Liver (tissue), 9 donors: ENCODE measurements around the gene ACTR6. TPM values are rescaled to one million over a fixed set of nuclear protein-coding genes. Genes with fewer than 3 reads are reported as not detected.
A peak's percentile ranks its signal among the peaks of the same experiment; 100 is the strongest.

Experiments used
- DNase-seq: peaks from one replicate; pipeline ENCODE4 v3.0.0-alpha.2; 2017; ENCODE audit warnings: low spot score
- H3K27ac ChIP-seq, 2 donors: one replicate each; pipeline ENCODE4 v1.7.0; 2013; ENCODE audit warnings: inconsistent platforms in 2 of 2, low read length in 2 of 2, control low read depth in 1 of 2, low read depth in 1 of 2, mild to moderate bottlenecking in 1 of 2
- H3K27me3 ChIP-seq, 4 donors: one replicate each; pipeline versions ENCODE4 v1.6.1 to v1.7.0; 2013; ENCODE audit warnings: low read length in 3 of 4, inconsistent platforms in 1 of 4, mild to moderate bottlenecking in 1 of 4, moderate library complexity in 1 of 4; ENCODE audit not compliant: control insufficient read depth in 4 of 4, insufficient read depth in 4 of 4
- H3K36me3 ChIP-seq, 4 donors: one replicate each; pipeline versions ENCODE4 v1.6.1 to v1.7.0; 2013; ENCODE audit warnings: low read length in 3 of 4, mild to moderate bottlenecking in 3 of 4, low read depth in 1 of 4, moderate library complexity in 1 of 4; ENCODE audit not compliant: control insufficient read depth in 4 of 4, insufficient read depth in 3 of 4
- H3K4me1 ChIP-seq, 4 donors: one replicate each; pipeline versions ENCODE4 v1.6.1 to v1.7.0; 2013; ENCODE audit warnings: low read length in 3 of 4, mild to moderate bottlenecking in 3 of 4, moderate library complexity in 1 of 4; ENCODE audit not compliant: control insufficient read depth in 4 of 4, insufficient read depth in 4 of 4
- H3K4me3 ChIP-seq, 3 donors: one replicate each; pipeline versions ENCODE4 v1.6.1 to v1.7.0; 2013; ENCODE audit warnings: low read length in 3 of 3, control low read depth in 1 of 3, low read depth in 1 of 3, mild to moderate bottlenecking in 1 of 3
- H3K9ac ChIP-seq, 2 donors: one replicate each; pipeline ENCODE4 v1.7.0; 2013; ENCODE audit warnings: low read length in 2 of 2, mild to moderate bottlenecking in 2 of 2, moderate library complexity in 2 of 2, control low read depth in 1 of 2, low read depth in 1 of 2
- H3K9me3 ChIP-seq, 4 donors: one replicate each; pipeline versions ENCODE4 v1.6.1 to v1.7.0; 2013; ENCODE audit warnings: low read length in 3 of 4; ENCODE audit not compliant: control insufficient read depth in 4 of 4
- CTCF ChIP-seq: fragments of 150-350 bp; IDR thresholded peaks from 2 replicates; pipeline ENCODE4 v1.5.1; 2017; ENCODE audit warnings: improper control_type of control experiment, low read depth, low read length; ENCODE audit not compliant: missing input control
- FOXA1 ChIP-seq: IDR thresholded peaks from 2 replicates; pipeline ENCODE4 v1.6.1; 2016; ENCODE audit warnings: antibody characterized with exemption
- FOXA2 ChIP-seq: IDR thresholded peaks from 2 replicates; pipeline ENCODE4 v1.6.1; 2016; ENCODE audit warnings: antibody characterized with exemption
- GABPA ChIP-seq, 2 donors: IDR thresholded peaks in 1 of 2; conservative IDR thresholded peaks in 1 of 2; 2 replicates each; pipeline ENCODE4 v1.6.1; 2016; ENCODE audit warnings: antibody characterized with exemption in 2 of 2, mild to moderate bottlenecking in 1 of 2, moderate library complexity in 1 of 2
- HNF4A ChIP-seq, 2 donors: conservative IDR thresholded peaks; 2 replicates each; pipeline ENCODE4 v1.6.1; 2016; ENCODE audit warnings: antibody characterized with exemption in 2 of 2, mild to moderate bottlenecking in 2 of 2
- HNF4G ChIP-seq: IDR thresholded peaks from 2 replicates; pipeline ENCODE4 v1.6.1; 2016; ENCODE audit warnings: antibody characterized with exemption
- JUND ChIP-seq, 2 donors: IDR thresholded peaks; 2 replicates each; pipeline ENCODE4 v1.6.1; 2016; ENCODE audit warnings: antibody characterized with exemption in 2 of 2
- RXRA ChIP-seq, 2 donors: IDR thresholded peaks; 2 replicates each; pipeline ENCODE4 v1.6.1; 2017 to 2018; ENCODE audit warnings: antibody characterized with exemption in 2 of 2, mild to moderate bottlenecking in 1 of 2
- SP1 ChIP-seq: IDR thresholded peaks from 2 replicates; pipeline ENCODE4 v1.6.1; 2018; ENCODE audit warnings: antibody characterized with exemption, mild to moderate bottlenecking
- TAF1 ChIP-seq: conservative IDR thresholded peaks from 2 replicates; pipeline ENCODE4 v1.6.1; 2016; ENCODE audit warnings: antibody characterized with exemption, mild to moderate bottlenecking
- YY1 ChIP-seq: IDR thresholded peaks from 2 replicates; pipeline ENCODE4 v1.6.1; 2016; ENCODE audit warnings: antibody characterized with exemption, mild to moderate bottlenecking
- ZBTB33 ChIP-seq: IDR thresholded peaks from 2 replicates; pipeline ENCODE4 v1.6.1; 2016; ENCODE audit warnings: antibody characterized with exemption
- WGBS: extraction: QIAGEN DNeasy Blood & Tissue Kit; methylation state at CpG from one replicate; pipeline ENCODE4 v1.1.7; 2013; 5-methylcytosine and 5-hydroxymethylcytosine counted together
- polyA plus RNA-seq, 2 donors: library from polyadenylated mRNA; stranded (reverse) in 1 of 2; unstranded in 1 of 2; fragments of 200-250 nt in 1 of 2; fragments of >200 nt in 1 of 2; fragmentation: Nextera tagmentation in 1 of 2; extraction: Ambion mirVana in 1 of 2; gene quantifications; one replicate each; pipeline versions ENCODE4 v1.2.1 to v1.2.3, GENCODE V29; 2013 to 2015
- total RNA-seq, 2 donors: library from RNA; depleted of rRNA; stranded (reverse); fragments of >200 nt; gene quantifications; one replicate each; pipeline ENCODE4 v1.2.3, GENCODE V29; 2014
- TF ChIP-seq, protein P1 (sequence below): IDR thresholded peaks from 2 replicates; pipeline ENCODE4 v1.6.1; 2016; ENCODE audit warnings: antibody characterized with exemption
- donor health status: healthy.
- donor health status: healthy.
- donor health status: healthy.
- donor health status: healthy.
- donor health status: healthy.

Gene ACTR6
- total and polyA plus RNA-seq, 4 donors: 6.9 to 9.7 (median 8.7) TPM

DNA sequence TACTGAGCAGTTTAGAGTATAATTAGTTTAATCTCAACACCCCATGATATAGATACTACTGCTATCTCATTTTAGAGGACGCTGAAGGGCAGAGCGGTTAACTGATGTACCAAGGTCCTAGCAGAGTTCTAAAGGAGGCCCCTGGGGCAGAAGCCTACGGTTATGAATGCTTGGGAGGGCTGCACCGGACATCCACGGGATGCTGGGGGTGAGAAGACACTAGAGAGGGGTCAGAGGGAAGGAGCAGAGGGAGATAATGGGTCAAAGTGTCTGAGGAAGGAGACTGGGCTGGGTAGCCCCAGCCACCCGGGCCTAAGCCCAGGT, 1.6 kb upstream of the ACTR6 start (continued):
- TF ChIP-seq CTCF (no peak), YY1 (no peak), HNF4G (no peak), SP1 (no peak), ZBTB33 (no peak), JUND (IDR thresholded peaks at IDR 0.05) (no peak)

DNA sequence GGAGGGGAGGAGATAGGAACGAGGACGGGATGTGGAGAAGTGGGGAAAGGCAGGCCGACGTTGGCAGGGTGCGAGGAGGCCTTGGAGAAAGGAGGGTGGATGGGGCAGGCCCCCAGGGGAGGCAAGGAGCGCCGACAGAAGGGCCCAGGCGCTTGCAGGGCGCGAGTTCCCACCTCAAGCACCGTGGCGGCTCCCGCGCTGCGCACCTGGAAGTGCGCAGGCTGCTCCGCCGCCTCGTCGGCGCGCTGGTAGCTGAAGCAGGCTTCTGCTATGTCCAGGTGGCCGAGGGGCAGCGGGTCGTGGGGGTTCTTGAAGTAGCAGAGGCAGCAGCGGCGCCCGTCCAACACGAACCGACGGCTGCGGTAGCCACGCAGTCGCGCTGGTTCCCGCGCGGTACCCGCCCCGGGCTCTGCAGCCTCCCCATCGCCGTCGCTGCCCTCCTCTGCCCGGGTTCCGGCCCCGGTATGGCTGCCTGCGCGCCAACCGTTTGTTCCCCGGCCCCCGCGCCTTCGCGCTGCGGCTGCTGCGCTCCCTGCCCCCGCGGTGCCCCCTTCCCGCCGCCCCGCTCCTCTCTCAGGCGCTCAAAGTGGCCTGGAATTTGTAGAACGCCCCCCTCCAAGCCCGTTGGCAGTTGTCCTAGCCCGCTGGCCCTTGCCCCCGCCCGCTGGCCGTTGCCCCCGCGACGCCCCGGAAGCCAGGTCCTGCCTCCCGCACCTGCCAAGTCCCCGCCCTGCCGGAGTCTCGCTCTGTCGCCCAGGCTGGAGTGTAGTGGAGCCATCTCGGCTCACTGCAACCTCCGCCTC, 1.1 kb upstream of the ACTR6 start:
- Histone ChIP-seq H3K9me3 (no peaks in the 10 kb centered on the region), H3K9ac (peak overlapping the region; percentile 36 to 50), H3K27ac (peak overlapping the region; percentile 47 to 53), H3K27me3 (no peaks in the 10 kb centered on the region), H3K4me3 (peak overlapping the region; percentile 87 to 93 (median 87)), H3K36me3 (peaks cover 0 to 3% (median 2%) of the 10 kb centered on the region in 4 donors), H3K4me1 (peaks cover 6 to 29% (median 23%) of the 10 kb centered on the region in 4 donors)
- peak; percentile 77 for DNase-seq
- no peak for TF ChIP-seq ZBTB33
- TF ChIP-seq HNF4A (conservative IDR thresholded peaks at IDR 0.05): peak in 1 of 2 donors; percentile 37
- TF ChIP-seq FOXA2: no peak
- TF ChIP-seq SP1: no peak
- TF ChIP-seq FOXA1: no peak
- no peak for TF ChIP-seq HNF4G
- TF ChIP-seq, protein P1, sequence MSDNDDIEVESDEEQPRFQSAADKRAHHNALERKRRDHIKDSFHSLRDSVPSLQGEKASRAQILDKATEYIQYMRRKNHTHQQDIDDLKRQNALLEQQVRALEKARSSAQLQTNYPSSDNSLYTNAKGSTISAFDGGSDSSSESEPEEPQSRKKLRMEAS: no peak
- peak in 1 of 2 donors; percentile 70 for TF ChIP-seq GABPA (IDR thresholded peaks at IDR 0.05 in 1 of 2, conservative IDR thresholded peaks at IDR 0.05 in 1 of 2)
- TF ChIP-seq TAF1: no peak
- TF ChIP-seq RXRA (IDR thresholded peaks at IDR 0.05): peak; percentile 32 to 35
- peak; percentile 15 for TF ChIP-seq YY1
- WGBS: 1% methylated on average over 79 of the region's 79 CpGs
